ENCODE results near the gene FRMD4B.

DNA sequence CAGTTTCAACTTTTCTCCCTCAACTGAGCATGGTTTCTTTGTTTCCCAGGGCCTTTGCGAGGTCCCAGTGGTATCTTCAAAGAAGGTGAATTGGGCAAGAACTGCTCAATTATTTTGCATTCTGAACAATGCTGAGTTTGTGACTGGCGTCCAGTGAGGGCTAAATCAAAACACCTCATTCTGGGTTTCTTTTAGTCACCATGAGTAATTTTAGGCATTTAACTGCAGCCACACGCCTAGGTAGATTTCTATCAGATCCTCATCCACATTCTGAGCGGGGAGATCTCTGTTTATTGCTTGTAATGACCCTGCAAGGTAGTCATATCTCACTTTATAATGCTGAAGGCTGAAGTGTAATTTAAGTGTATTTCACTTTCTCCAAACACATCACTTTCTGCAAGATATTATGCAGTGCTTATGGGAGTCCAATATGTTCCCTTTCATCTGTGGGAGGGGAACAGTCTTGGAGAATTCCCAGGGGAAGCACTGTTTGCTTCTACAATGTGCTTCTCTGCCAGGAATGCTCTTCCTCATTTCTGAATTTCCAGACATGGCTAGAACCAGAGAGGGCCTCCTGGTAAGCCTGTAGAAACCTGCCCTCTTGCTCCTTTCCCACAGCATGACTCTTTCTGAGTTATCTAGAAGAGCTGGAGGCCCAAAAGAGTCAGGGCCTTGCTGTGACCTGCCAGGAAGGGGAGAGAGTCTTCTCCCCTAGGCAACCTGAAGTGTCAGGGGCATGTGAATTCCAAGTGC, 91.7 kb downstream of the FRMD4B start:
- TF ChIP-seq, protein P1, sequence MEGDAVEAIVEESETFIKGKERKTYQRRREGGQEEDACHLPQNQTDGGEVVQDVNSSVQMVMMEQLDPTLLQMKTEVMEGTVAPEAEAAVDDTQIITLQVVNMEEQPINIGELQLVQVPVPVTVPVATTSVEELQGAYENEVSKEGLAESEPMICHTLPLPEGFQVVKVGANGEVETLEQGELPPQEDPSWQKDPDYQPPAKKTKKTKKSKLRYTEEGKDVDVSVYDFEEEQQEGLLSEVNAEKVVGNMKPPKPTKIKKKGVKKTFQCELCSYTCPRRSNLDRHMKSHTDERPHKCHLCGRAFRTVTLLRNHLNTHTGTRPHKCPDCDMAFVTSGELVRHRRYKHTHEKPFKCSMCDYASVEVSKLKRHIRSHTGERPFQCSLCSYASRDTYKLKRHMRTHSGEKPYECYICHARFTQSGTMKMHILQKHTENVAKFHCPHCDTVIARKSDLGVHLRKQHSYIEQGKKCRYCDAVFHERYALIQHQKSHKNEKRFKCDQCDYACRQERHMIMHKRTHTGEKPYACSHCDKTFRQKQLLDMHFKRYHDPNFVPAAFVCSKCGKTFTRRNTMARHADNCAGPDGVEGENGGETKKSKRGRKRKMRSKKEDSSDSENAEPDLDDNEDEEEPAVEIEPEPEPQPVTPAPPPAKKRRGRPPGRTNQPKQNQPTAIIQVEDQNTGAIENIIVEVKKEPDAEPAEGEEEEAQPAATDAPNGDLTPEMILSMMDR (conservative IDR thresholded peaks at IDR 0.05 in 1 of 2, IDR thresholded peaks at IDR 0.05 in 1 of 2; ENCODE audit: extremely low read depth in 1 of 2, insufficient read depth in 1 of 2, low read depth in 1 of 2, low read length in 2 of 2), result peak in 1 of 2 donors; percentile 16
- no peak for TF ChIP-seq EZH2 (IDR thresholded peaks at IDR 0.05; ENCODE audit: borderline replicate concordance, low read length)
